ENCODE results near the gene KCNE4. TPM values are rescaled to one million over a fixed set of nuclear protein-coding genes. Genes with fewer than 3 reads are reported as not detected.

The KCNE4 gene
- total and polyA plus RNA-seq, 8 donors, result 2.4 to 5.9 (median 4.4) TPM

- Histone ChIP-seq H3K4me1 (peaks cover 0 to 7% of the 10 kb centered on the region in 2 donors), H3K27ac (no peak overlapping the region), H3K4me3 (no peak overlapping the region), H3K27me3 (no peaks in the 10 kb centered on the region), H3K36me3 (no peaks in the 10 kb centered on the region), H3K9me3 (no peaks in the 10 kb centered on the region)
- DNase-seq, result no peak
- TF ChIP-seq CTCF (IDR thresholded peaks at IDR 0.05), result no peak
- ATAC-seq, result no peak
- intact Hi-C loops (cut with DNase I), result no loop called here
Observed at GRCh38 chr2:223049356-223049755, 2.6 kb upstream of the KCNE4 start.

GRCh38 chr2:223050188-223050587 is 1.8 kb upstream of the KCNE4 start:
- Histone ChIP-seq H3K4me1 (peaks cover 0 to 10% of the 10 kb centered on the region in 2 donors), H3K36me3 (no peaks in the 10 kb centered on the region), H3K27me3 (no peaks in the 10 kb centered on the region), H3K9me3 (no peaks in the 10 kb centered on the region), H3K4me3 (no peak overlapping the region), H3K27ac (no peak overlapping the region)
- no peak for DNase-seq
- intact Hi-C loops (cut with DNase I), result no loop called here
- no peak for TF ChIP-seq CTCF (IDR thresholded peaks at IDR 0.05)
- ATAC-seq, result no peak

DNA sequence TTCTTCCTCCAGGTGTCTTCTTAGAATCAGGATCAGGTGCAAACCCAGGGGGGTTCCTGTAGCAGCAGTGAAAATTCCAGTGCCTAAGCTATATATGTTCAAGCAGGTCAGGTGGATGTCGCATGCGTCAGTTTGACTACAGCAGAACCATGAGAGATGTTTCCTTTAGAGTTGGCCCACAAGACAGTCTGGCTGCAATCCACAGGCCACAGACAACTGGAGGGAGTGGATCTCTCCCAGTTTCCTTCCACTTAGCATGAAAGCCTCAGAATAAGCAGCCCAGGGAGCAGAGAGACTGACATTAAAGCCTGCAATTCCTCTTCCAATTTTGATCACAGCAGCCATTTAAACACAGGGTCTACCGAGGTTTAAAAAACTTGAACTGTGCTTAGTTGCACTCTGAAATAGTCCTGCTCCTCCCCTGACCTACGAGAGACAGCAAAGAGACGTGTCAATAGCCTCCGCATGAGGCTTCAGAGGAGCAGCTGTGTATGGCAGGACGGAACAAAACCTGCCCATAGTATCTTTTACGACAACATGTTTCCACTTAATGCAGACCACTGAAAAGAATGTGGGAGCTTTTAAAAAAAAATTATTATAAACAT is 988 bp upstream of the KCNE4 start:
- peak overlapping the region in 1 of 2 donors; percentile 29 for H3K4me3 ChIP-seq

DNA sequence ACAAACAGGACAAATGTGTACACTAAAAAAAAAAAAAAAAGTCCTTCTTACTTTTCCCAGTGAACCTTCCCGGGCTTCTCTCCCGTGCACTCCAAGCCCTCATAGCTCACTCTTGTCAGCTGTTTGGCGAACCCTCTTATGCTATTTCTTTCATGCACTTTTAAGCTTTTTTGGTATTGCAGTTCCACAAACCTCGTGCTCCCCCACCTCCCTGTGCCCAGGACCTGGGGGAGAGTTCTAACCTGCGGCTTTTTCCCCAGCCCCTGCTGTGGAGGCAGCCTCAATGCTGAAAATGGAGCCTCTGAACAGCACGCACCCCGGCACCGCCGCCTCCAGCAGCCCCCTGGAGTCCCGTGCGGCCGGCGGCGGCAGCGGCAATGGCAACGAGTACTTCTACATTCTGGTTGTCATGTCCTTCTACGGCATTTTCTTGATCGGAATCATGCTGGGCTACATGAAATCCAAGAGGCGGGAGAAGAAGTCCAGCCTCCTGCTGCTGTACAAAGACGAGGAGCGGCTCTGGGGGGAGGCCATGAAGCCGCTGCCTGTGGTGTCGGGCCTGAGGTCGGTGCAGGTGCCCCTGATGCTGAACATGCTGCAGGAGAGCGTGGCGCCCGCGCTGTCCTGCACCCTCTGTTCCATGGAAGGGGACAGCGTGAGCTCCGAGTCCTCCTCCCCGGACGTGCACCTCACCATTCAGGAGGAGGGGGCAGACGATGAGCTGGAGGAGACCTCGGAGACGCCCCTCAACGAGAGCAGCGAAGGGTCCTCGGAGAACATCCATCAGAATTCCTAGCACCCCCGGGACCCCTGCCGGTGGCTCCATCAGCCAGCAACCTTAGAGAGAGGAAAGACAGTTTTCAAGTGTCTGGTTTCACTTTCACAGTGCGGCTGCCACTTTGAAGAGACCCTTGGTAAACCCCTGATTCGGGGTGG is 826 bp downstream of the KCNE4 start:
- Histone ChIP-seq H3K9me3 (no peaks in the 10 kb centered on the region), H3K4me1 (peaks cover 0 to 15% of the 10 kb centered on the region in 2 donors), H3K27ac (peak overlapping the region; percentile 30 to 87), H3K36me3 (no peaks in the 10 kb centered on the region), H3K27me3 (no peaks in the 10 kb centered on the region), H3K4me3 (peak overlapping the region; percentile 29 to 38)
- intact Hi-C loops (cut with DNase I), result no loop called here
- DNase-seq (peak in 3 of 4 donors; percentile 33 to 68 (median 33)), ATAC-seq (peak; percentile 15)
- TF ChIP-seq CTCF (IDR thresholded peaks at IDR 0.05), result no peak

More for the DNA sequence above, 988 bp upstream of the KCNE4 start:
- intact Hi-C loops (cut with DNase I), result no loop called here
- no peak for ATAC-seq
- Histone ChIP-seq H3K4me1 (peaks cover 0 to 18% of the 10 kb centered on the region in 2 donors), H3K9me3 (no peaks in the 10 kb centered on the region), H3K36me3 (no peaks in the 10 kb centered on the region), H3K27ac (peak overlapping the region in 1 of 2 donors; percentile 87), H3K27me3 (no peaks in the 10 kb centered on the region)
- no peak for TF ChIP-seq CTCF (IDR thresholded peaks at IDR 0.05)
- DNase-seq, result no peak
